Neural cell (in vitro differentiated cells): ENCODE measurements around the gene PABPC5. TPM values are rescaled to one million over a fixed set of nuclear protein-coding genes. Genes with fewer than 3 reads are reported as not detected.
A peak's percentile ranks its signal among the peaks of the same experiment; 100 is the strongest.

Experiments
- H2AFZ ChIP-seq: fragments of 200-600, 300-800 bp; sonication (generic), shearing (Covaris generic); 2 replicates; pipeline ENCODE4 v1.6.0; 2014; ENCODE audit warnings: low read depth, mild to moderate bottlenecking, antibody characterized with exemption, low read length, moderate library complexity
- H3F3A ChIP-seq: fragments of 200-600 bp; shearing (Covaris generic); 2 replicates; pipeline ENCODE4 v1.6.1; 2016; ENCODE audit warnings: mild to moderate bottlenecking, moderate library complexity, mixed read lengths, antibody characterized with exemption, low read length; ENCODE audit not compliant: insufficient read depth, poor library complexity, severe bottlenecking
- H3K27ac ChIP-seq: fragments of 200-600, 300-800 bp; sonication (generic), shearing (Covaris generic); 2 replicates; pipeline ENCODE4 v1.5.1; 2014; ENCODE audit warnings: mild to moderate bottlenecking, low read length, moderate library complexity
- H3K27me3 ChIP-seq: fragments of 300-800, 200-600 bp; sonication (generic), shearing (Covaris generic); 2 replicates; pipeline ENCODE4 v1.6.0; 2014; ENCODE audit warnings: mild to moderate bottlenecking, low read depth, low read length, moderate library complexity; ENCODE audit not compliant: insufficient read depth
- H3K36me3 ChIP-seq: fragments of 300-800, 200-600 bp; sonication (generic), shearing (Covaris generic); 2 replicates; pipeline ENCODE4 v1.5.1; 2014; ENCODE audit warnings: mild to moderate bottlenecking, antibody characterized with exemption, low read length, moderate library complexity; ENCODE audit not compliant: insufficient read depth
- H3K4me2 ChIP-seq: fragments of 300-800, 200-600 bp; sonication (generic), shearing (Covaris generic); 2 replicates; pipeline ENCODE4 v1.6.0; 2014; ENCODE audit warnings: mild to moderate bottlenecking, low read length
- H3K4me3 ChIP-seq: fragments of 300-800, 200-600 bp; sonication (generic), shearing (Covaris generic); 2 replicates; pipeline ENCODE4 v1.5.1; 2014; ENCODE audit warnings: mild to moderate bottlenecking, low read length, moderate library complexity
- H3K79me2 ChIP-seq: fragments of 200-600 bp; shearing (Covaris generic); replicated peaks from 2 replicates; pipeline ENCODE4 v1.6.0; 2014; ENCODE audit warnings: mild to moderate bottlenecking, low read length, moderate library complexity; ENCODE audit not compliant: insufficient read depth
- H3K9ac ChIP-seq: fragments of 300-800, 200-600 bp; sonication (generic), shearing (Covaris generic); 2 replicates; pipeline ENCODE4 v1.6.1; 2016; ENCODE audit warnings: mild to moderate bottlenecking, low read length, mixed read lengths
- H3K9me2 ChIP-seq: fragments of 200-600 bp; shearing (Covaris generic); 2 replicates; pipeline ENCODE4 v1.6.1; 2016; ENCODE audit warnings: mild to moderate bottlenecking, low read length, mixed read lengths; ENCODE audit not compliant: insufficient read depth
- H3K9me3 ChIP-seq: fragments of 200-600, 300-800 bp; sonication (generic), shearing (Covaris generic); 2 replicates; pipeline ENCODE4 v1.6.1; 2016; ENCODE audit warnings: mild to moderate bottlenecking, mixed run types, low read length, moderate library complexity, mixed read lengths
- H4K20me1 ChIP-seq: fragments of 200-600 bp; shearing (Covaris generic); 2 replicates; pipeline ENCODE4 v1.6.1; 2016; ENCODE audit warnings: mild to moderate bottlenecking, mixed run types; ENCODE audit not compliant: insufficient read depth
- EP300 ChIP-seq: fragments of 450-650 bp; conservative IDR thresholded peaks from 2 replicates; pipeline ENCODE4 v1.6.1; 2014; ENCODE audit warnings: antibody characterized with exemption, mild to moderate bottlenecking, moderate library complexity; ENCODE audit not compliant: poor library complexity, severe bottlenecking
- EZH2 ChIP-seq: fragments of 200-600, 300-800 bp; shearing (Covaris generic), sonication (generic); IDR thresholded peaks from 2 replicates; pipeline ENCODE4 v1.6.1; 2014; ENCODE audit warnings: antibody characterized with exemption, low read length, borderline replicate concordance, mild to moderate bottlenecking; ENCODE audit not compliant: insufficient read depth, poor library complexity, severe bottlenecking
- MXI1 ChIP-seq: fragments of 450-650 bp; conservative IDR thresholded peaks from 2 replicates; pipeline ENCODE4 v1.6.1; 2014; ENCODE audit warnings: antibody characterized with exemption, mild to moderate bottlenecking; ENCODE audit not compliant: poor library complexity, severe bottlenecking
- POLR2AphosphoS5 ChIP-seq: IDR thresholded peaks from 2 replicates; pipeline ENCODE4 v1.6.1; 2012
- RAD21 ChIP-seq: fragments of 450-650 bp; conservative IDR thresholded peaks from 2 replicates; pipeline ENCODE4 v1.6.1; 2014; ENCODE audit warnings: antibody characterized with exemption, mild to moderate bottlenecking, moderate library complexity
- SMC3 ChIP-seq: fragments of 450-650 bp; conservative IDR thresholded peaks from 2 replicates; pipeline ENCODE4 v1.6.1; 2014; ENCODE audit warnings: antibody characterized with exemption, mild to moderate bottlenecking, moderate library complexity; ENCODE audit not compliant: poor library complexity
- TAF1 ChIP-seq: IDR thresholded peaks from 2 replicates; pipeline ENCODE4 v1.6.1; 2012; ENCODE audit warnings: low read depth
- polyA plus RNA-seq: library from polyadenylated mRNA; depleted of rRNA; stranded (reverse); fragments of >200 nt; gene quantifications from 2 replicates; pipeline ENCODE4 v1.2.3, GENCODE V29; 2014
- small RNA-seq, 3 experiments: library from RNA; depleted of rRNA; stranded (forward); fragments of <200 nt; gene quantifications; one replicate each; pipeline ENCODE3, GENCODE V24; 2012
- TF ChIP-seq, protein P1 (sequence below): IDR thresholded peaks from 2 replicates; pipeline ENCODE4 v1.6.1; 2012; ENCODE audit warnings: borderline replicate concordance
- TF ChIP-seq, protein P2 (sequence below): fragments of 450-650 bp; IDR thresholded peaks from 2 replicates; pipeline ENCODE4 v1.5.1; 2014; ENCODE audit warnings: antibody characterized with exemption, mild to moderate bottlenecking, moderate library complexity; ENCODE audit not compliant: poor library complexity, severe bottlenecking

PABPC5 gene
- polyA plus RNA-seq, 1 donor from 2014 or later: 1.6 TPM

DNA sequence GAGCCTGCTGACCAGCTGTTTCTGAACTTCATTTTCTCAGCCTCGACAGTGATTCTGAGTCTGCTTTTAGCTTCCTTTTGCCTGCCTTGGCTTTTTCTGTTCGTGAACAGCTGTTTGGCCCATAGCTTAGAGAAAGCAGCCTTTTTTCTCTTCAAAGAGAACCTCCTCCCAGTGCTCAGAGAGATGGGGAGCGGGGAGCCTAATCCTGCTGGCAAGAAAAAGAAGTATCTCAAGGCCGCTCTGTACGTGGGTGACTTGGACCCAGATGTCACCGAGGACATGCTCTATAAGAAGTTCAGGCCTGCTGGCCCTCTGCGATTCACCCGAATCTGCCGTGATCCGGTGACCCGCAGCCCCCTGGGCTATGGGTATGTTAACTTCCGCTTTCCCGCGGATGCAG is 756 bp downstream of the PABPC5 start:
- Histone ChIP-seq H3K9me3 (no peaks in the 10 kb centered on the region), H3F3A (no peaks in the 10 kb centered on the region), H3K27ac (no peak overlapping the region), H3K9me2 (no peaks in the 10 kb centered on the region), H3K4me3 (peak overlapping the region; percentile 70), H3K27me3 (no peaks in the 10 kb centered on the region), H3K9ac (peak overlapping the region; percentile 60), H4K20me1 (no peaks in the 10 kb centered on the region), H2AFZ (no peak overlapping the region), H3K4me2 (no peak overlapping the region), H3K36me3 (no peaks in the 10 kb centered on the region), H3K79me2 (no peaks in the 10 kb centered on the region)
- TF ChIP-seq POLR2AphosphoS5: no peak
- TF ChIP-seq EP300: no peak
- TF ChIP-seq RAD21: no peak
- no peak for TF ChIP-seq EZH2
- no peak for TF ChIP-seq SMC3
- no peak for TF ChIP-seq TAF1
- TF ChIP-seq, protein P1, sequence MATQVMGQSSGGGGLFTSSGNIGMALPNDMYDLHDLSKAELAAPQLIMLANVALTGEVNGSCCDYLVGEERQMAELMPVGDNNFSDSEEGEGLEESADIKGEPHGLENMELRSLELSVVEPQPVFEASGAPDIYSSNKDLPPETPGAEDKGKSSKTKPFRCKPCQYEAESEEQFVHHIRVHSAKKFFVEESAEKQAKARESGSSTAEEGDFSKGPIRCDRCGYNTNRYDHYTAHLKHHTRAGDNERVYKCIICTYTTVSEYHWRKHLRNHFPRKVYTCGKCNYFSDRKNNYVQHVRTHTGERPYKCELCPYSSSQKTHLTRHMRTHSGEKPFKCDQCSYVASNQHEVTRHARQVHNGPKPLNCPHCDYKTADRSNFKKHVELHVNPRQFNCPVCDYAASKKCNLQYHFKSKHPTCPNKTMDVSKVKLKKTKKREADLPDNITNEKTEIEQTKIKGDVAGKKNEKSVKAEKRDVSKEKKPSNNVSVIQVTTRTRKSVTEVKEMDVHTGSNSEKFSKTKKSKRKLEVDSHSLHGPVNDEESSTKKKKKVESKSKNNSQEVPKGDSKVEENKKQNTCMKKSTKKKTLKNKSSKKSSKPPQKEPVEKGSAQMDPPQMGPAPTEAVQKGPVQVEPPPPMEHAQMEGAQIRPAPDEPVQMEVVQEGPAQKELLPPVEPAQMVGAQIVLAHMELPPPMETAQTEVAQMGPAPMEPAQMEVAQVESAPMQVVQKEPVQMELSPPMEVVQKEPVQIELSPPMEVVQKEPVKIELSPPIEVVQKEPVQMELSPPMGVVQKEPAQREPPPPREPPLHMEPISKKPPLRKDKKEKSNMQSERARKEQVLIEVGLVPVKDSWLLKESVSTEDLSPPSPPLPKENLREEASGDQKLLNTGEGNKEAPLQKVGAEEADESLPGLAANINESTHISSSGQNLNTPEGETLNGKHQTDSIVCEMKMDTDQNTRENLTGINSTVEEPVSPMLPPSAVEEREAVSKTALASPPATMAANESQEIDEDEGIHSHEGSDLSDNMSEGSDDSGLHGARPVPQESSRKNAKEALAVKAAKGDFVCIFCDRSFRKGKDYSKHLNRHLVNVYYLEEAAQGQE: no peak
- no peak for TF ChIP-seq MXI1
- TF ChIP-seq, protein P2, sequence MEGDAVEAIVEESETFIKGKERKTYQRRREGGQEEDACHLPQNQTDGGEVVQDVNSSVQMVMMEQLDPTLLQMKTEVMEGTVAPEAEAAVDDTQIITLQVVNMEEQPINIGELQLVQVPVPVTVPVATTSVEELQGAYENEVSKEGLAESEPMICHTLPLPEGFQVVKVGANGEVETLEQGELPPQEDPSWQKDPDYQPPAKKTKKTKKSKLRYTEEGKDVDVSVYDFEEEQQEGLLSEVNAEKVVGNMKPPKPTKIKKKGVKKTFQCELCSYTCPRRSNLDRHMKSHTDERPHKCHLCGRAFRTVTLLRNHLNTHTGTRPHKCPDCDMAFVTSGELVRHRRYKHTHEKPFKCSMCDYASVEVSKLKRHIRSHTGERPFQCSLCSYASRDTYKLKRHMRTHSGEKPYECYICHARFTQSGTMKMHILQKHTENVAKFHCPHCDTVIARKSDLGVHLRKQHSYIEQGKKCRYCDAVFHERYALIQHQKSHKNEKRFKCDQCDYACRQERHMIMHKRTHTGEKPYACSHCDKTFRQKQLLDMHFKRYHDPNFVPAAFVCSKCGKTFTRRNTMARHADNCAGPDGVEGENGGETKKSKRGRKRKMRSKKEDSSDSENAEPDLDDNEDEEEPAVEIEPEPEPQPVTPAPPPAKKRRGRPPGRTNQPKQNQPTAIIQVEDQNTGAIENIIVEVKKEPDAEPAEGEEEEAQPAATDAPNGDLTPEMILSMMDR: no peak

Small RNA genes lying within 50 kb of the gene (small RNA-seq; reads per million reads assigned to genes)
- 0 reads per million in 3 experiments for gene AL662874.1
